CD14-positive monocyte (primary cell): ENCODE results near the gene VPS52. TPM values are rescaled to one million over a fixed set of nuclear protein-coding genes. Genes with fewer than 3 reads are reported as not detected.
"Not testable (repeated sequence)": the region's sequence is repeated elsewhere in the genome, so short reads cannot be mapped to it uniquely, and the experiment has no call there.

Experiments used
- DNase-seq, 3 donors: peaks; one replicate each; pipeline ENCODE4 v3.0.0-alpha.2; 2011 to 2022
- H2AFZ ChIP-seq: 2 replicates; pipeline ENCODE4 v1.6.0; 2012; ENCODE audit warnings: mild to moderate bottlenecking, low read depth, low read length, inconsistent platforms; ENCODE audit not compliant: insufficient read depth, poor library complexity, severe bottlenecking
- H3K27ac ChIP-seq, 2 donors: 1 replicate in 1 of 2; 2 replicates in 1 of 2; pipeline ENCODE4 v1.5.1; 2012 to 2013; ENCODE audit warnings: low read length in 2 of 2, control low read depth in 1 of 2, inconsistent platforms in 1 of 2, low read depth in 1 of 2, mild to moderate bottlenecking in 1 of 2
- H3K27me3 ChIP-seq, 2 donors: one replicate each; pipeline versions ENCODE4 v1.6.0 to v1.6.1; 2011 to 2013; ENCODE audit warnings: low read length in 2 of 2; ENCODE audit not compliant: control insufficient read depth in 2 of 2, insufficient read depth in 2 of 2
- H3K36me3 ChIP-seq, 2 donors: replicated peaks in 1 of 2; 1 replicate in 1 of 2; 2 replicates in 1 of 2; pipeline versions ENCODE4 v1.5.1 to v1.6.1; 2012 to 2013; ENCODE audit warnings: low read length in 2 of 2, control low read depth in 1 of 2, inconsistent platforms in 1 of 2, mild to moderate bottlenecking in 1 of 2; ENCODE audit not compliant: insufficient read depth in 2 of 2, control insufficient read depth in 1 of 2
- H3K4me1 ChIP-seq, 2 donors: 1 replicate in 1 of 2; 2 replicates in 1 of 2; pipeline versions ENCODE4 v1.5.1 to v1.6.1; 2012 to 2013; ENCODE audit warnings: low read length in 2 of 2, control low read depth in 1 of 2, inconsistent platforms in 1 of 2, mild to moderate bottlenecking in 1 of 2, moderate library complexity in 1 of 2; ENCODE audit not compliant: insufficient read depth in 2 of 2, control insufficient read depth in 1 of 2
- H3K4me2 ChIP-seq: replicated peaks from 2 replicates; pipeline ENCODE3; 2012; ENCODE audit warnings: low read length, moderate library complexity, mild to moderate bottlenecking; ENCODE audit not compliant: poor library complexity, severe bottlenecking; ENCODE audit errors: extremely low read depth
- H3K4me3 ChIP-seq, 3 experiments: fragments of 200-600 bp in 1 of 3; sonication (generic) in 1 of 3; replicated peaks in 1 of 3; 1 replicate in 2 of 3; 2 replicates in 1 of 3; pipeline ENCODE4 v1.5.1; 2011 to 2013; ENCODE audit warnings: low read length in 3 of 3, mild to moderate bottlenecking in 3 of 3, control low read depth in 2 of 3, low read depth in 2 of 3, inconsistent platforms in 1 of 3, moderate library complexity in 1 of 3
- H3K79me2 ChIP-seq: 2 replicates; pipeline ENCODE4 v1.6.0; 2012; ENCODE audit warnings: mild to moderate bottlenecking, control low read depth, inconsistent platforms, low read length, moderate library complexity; ENCODE audit not compliant: insufficient read depth
- H3K9ac ChIP-seq: 2 replicates; pipeline ENCODE4 v1.6.0; 2017; ENCODE audit warnings: low read length, mild to moderate bottlenecking; ENCODE audit not compliant: insufficient read depth, poor library complexity, severe bottlenecking
- H3K9me3 ChIP-seq, 2 donors: replicated peaks in 1 of 2; 1 replicate in 1 of 2; 2 replicates in 1 of 2; pipeline versions ENCODE4 v1.5.1 to v1.6.1; 2012 to 2013; ENCODE audit warnings: low read length in 2 of 2, control low read depth in 1 of 2; ENCODE audit not compliant: control insufficient read depth in 1 of 2, insufficient read depth in 1 of 2
- H4K20me1 ChIP-seq: 2 replicates; pipeline ENCODE4 v1.6.0; 2012; ENCODE audit warnings: mild to moderate bottlenecking, low read length, control low read depth, moderate library complexity; ENCODE audit not compliant: insufficient read depth
- H3K27ac Mint-ChIP-seq, 7 donors: one replicate each; pipeline ENCODE4 v1.8.0; 2020; ENCODE audit warnings: mild to moderate bottlenecking in 7 of 7, mixed read lengths in 7 of 7, moderate library complexity in 6 of 7, inconsistent platforms in 2 of 7
- H3K27me3 Mint-ChIP-seq, 3 donors: one replicate each; pipeline ENCODE4 v1.8.0; 2021 to 2022; ENCODE audit warnings: low read depth in 3 of 3, mild to moderate bottlenecking in 3 of 3, mixed read lengths in 3 of 3, moderate library complexity in 3 of 3, inconsistent platforms in 1 of 3
- H3K36me3 Mint-ChIP-seq, 2 donors: one replicate each; pipeline ENCODE4 v1.8.0; 2020; ENCODE audit warnings: mixed read lengths in 2 of 2, inconsistent platforms in 1 of 2, mild to moderate bottlenecking in 1 of 2
- H3K4me1 Mint-ChIP-seq: one replicate; pipeline ENCODE4 v1.8.0; 2020; ENCODE audit warnings: mild to moderate bottlenecking, mixed read lengths
- H3K4me3 Mint-ChIP-seq, 2 donors: one replicate each; pipeline ENCODE4 v1.8.0; 2020; ENCODE audit warnings: mild to moderate bottlenecking in 2 of 2, mixed read lengths in 2 of 2, moderate library complexity in 1 of 2
- H3K9me3 Mint-ChIP-seq, 7 donors: one replicate each; pipeline ENCODE4 v1.8.0; 2020 to 2022; ENCODE audit warnings: mixed read lengths in 7 of 7, mild to moderate bottlenecking in 6 of 7, moderate library complexity in 6 of 7, inconsistent platforms in 2 of 7
- WGBS: methylation state at CpG from one replicate; pipeline ENCODE4 v1.1.5; 2013; ENCODE audit warnings: missing lambda C conversion rate; ENCODE audit not compliant: insufficient coverage; 5-methylcytosine and 5-hydroxymethylcytosine counted together
- intact Hi-C, 2 donors: fragments of 100-400 bp; cut with micrococcal nuclease; formaldehyde crosslinking; loops; one replicate each; pipeline versions ENCODE4 v1.15.0 to v1.15.1; 2023
- polyA plus RNA-seq, 3 donors: library from polyadenylated mRNA; depleted of rRNA in 1 of 3; unstranded in 2 of 3; stranded (reverse) in 1 of 3; fragments of 300-500 nt in 2 of 3; fragments of >200 nt in 1 of 3; fragmentation: Illumina TruSeq in 2 of 3; gene quantifications; 1 replicate in 2 of 3; 2 replicates in 1 of 3; pipeline ENCODE4 v1.2.3, GENCODE V29; 2012 to 2021
- TF ChIP-seq, protein P1 (sequence below): fragments of 200-600 bp; IDR thresholded peaks from one replicate; pipeline ENCODE4 v1.8.0; 2022; ENCODE audit warnings: antibody characterized with exemption, mild to moderate bottlenecking

Gene VPS52
- polyA plus RNA-seq, 3 donors, result 11.0 to 150 (median 14.5) TPM

DNA sequence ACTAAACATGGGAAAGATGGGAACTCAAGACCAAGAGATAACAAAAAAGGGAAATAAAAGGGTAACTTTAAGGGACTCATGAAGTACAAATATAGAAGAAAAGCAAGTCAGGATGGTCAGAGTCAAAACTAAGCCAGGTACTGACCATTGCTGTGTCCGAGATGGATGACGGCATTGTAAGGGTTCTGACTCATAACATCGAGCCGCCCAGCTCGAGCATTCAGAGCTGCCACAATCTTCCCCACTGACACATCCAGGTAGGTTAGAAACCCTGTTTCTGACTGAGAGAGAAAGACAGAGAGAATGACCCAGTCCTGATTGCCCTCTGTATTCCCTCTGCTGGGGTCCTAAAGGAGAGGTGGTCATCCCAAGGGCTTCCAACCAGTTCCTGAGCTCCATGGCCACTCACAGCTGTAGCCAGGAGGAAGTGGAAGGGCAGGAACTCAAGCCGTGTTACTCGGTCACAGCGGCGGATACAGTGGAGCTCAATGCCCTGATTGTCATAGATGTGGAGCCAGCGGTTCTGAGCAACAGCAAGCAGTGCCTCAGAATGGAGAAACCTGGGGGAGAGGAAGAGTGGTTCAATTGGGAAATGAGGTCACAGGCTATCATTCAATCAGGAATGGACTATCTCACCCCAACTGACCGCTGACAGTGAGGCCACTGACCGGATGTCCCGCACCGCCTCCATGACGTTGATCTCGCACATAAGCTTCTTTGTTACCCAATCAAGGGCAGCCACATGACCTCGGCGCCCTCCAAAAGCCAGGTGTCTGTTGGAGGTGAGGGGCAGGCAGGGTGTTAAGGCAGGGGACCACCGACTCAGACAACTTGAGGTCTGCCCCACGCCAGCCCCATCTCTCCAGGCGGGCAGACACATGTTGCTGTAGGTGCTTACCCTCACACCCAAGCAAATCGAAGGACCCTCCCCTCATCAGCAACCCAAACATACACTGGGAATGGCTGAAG, 15.6 kb upstream of the VPS52 start:
- no peak overlapping the region for H3K4me2 ChIP-seq
- intact Hi-C loops, result no loop called here

DNA sequence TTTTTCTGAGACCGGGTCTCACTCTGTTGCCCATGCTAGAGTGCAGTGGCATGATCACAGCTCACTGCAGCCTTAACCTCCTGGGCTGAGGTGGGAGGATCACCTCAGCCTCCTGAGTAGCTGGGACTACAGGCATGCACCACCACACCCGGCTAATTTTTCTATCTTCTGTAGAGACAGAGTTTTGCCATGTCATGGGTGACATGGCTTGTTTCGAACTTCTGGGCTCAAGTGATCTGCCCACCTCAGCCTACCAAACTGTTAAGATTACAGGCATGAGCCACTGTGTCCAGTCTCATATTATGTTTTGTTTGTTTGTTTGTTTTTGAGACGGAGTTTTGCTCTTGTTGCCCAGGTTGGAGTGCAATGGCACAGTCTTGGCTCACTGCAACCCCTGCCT, 13.5 kb upstream of the VPS52 start:
- H3K9ac ChIP-seq, intact Hi-C loops, H3K4me3 ChIP-seq, H2AFZ ChIP-seq, H3K4me3 Mint-ChIP-seq, H3K9me3 ChIP-seq, H3K9me3 Mint-ChIP-seq, H3K27ac ChIP-seq, DNase-seq, H3K27me3 ChIP-seq, H3K27ac Mint-ChIP-seq, H3K4me2 ChIP-seq, H3K27me3 Mint-ChIP-seq: not testable (repeated sequence)
- Histone ChIP-seq H3K79me2 (peaks cover 42% of the 10 kb centered on the region), H4K20me1 (peaks cover 19% of the 10 kb centered on the region), H3K4me1 (peaks cover 17% of the 10 kb centered on the region in 2 donors), H3K36me3 (peaks cover 27 to 69% of the 10 kb centered on the region in 2 donors)
- peaks cover 40 to 60% of the 10 kb centered on the region in 2 donors for H3K36me3 Mint-ChIP-seq
- no CpG with 5 or more reads among the region's 4 CpGs for WGBS
- H3K4me1 Mint-ChIP-seq, result peaks cover 26% of the 10 kb centered on the region

More for the DNA sequence above, 15.6 kb upstream of the VPS52 start:
- Histone ChIP-seq H3K27ac (no peak overlapping the region), H3K9ac (no peak overlapping the region), H3K36me3 (peaks cover 29 to 66% of the 10 kb centered on the region in 2 donors), H4K20me1 (peaks cover 24% of the 10 kb centered on the region), H3K4me3 (no peak overlapping the region), H3K9me3 (no peaks in the 10 kb centered on the region), H3K27me3 (no peaks in the 10 kb centered on the region), H3K79me2 (peaks cover 48% of the 10 kb centered on the region), H3K4me1 (peaks cover 19 to 23% of the 10 kb centered on the region in 2 donors), H2AFZ (no peak overlapping the region)
- no peak for DNase-seq
- H3K9me3 Mint-ChIP-seq, result no peaks in the 10 kb centered on the region
- TF ChIP-seq, protein P1, sequence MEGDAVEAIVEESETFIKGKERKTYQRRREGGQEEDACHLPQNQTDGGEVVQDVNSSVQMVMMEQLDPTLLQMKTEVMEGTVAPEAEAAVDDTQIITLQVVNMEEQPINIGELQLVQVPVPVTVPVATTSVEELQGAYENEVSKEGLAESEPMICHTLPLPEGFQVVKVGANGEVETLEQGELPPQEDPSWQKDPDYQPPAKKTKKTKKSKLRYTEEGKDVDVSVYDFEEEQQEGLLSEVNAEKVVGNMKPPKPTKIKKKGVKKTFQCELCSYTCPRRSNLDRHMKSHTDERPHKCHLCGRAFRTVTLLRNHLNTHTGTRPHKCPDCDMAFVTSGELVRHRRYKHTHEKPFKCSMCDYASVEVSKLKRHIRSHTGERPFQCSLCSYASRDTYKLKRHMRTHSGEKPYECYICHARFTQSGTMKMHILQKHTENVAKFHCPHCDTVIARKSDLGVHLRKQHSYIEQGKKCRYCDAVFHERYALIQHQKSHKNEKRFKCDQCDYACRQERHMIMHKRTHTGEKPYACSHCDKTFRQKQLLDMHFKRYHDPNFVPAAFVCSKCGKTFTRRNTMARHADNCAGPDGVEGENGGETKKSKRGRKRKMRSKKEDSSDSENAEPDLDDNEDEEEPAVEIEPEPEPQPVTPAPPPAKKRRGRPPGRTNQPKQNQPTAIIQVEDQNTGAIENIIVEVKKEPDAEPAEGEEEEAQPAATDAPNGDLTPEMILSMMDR, result no peak
- no peak overlapping the region for H3K4me3 Mint-ChIP-seq
- peaks cover 31% of the 10 kb centered on the region for H3K4me1 Mint-ChIP-seq
- 98% methylated on average over 6 of the region's 22 CpGs for WGBS
- no peaks in the 10 kb centered on the region for H3K27me3 Mint-ChIP-seq
- H3K27ac Mint-ChIP-seq, result peak overlapping the region in 2 of 7 donors; percentile 26 to 55
- peaks cover 41 to 56% of the 10 kb centered on the region in 2 donors for H3K36me3 Mint-ChIP-seq
